Activated T-helper 2 cell treated with anti-CD3 and anti-CD28 coated beads, Interferon-gamma antibody, Interleukin-2, Interleukin-4, amounts not matched to agents 10 μg/mL and 5 μg/mL and 100 μg/mL, durations not matched to agents 14 hours and 24 hours and 36 hours (primary cell): ENCODE results near the gene ERBB3. TPM values are rescaled to one million over a fixed set of nuclear protein-coding genes. Genes with fewer than 3 reads are reported as not detected.

ENCODE experiments used
- DNase-seq: peaks from one replicate; pipeline ENCODE4 v3.0.0; 2021; ENCODE audit warnings: low spot score
- H3K27ac Mint-ChIP-seq: one replicate; pipeline ENCODE4 v1.8.0; 2021; ENCODE audit warnings: mixed read lengths
- H3K27me3 Mint-ChIP-seq: one replicate; pipeline ENCODE4 v1.8.0; 2021; ENCODE audit warnings: low read depth, mixed read lengths
- H3K36me3 Mint-ChIP-seq: one replicate; pipeline ENCODE4 v1.8.0; 2021; ENCODE audit warnings: low read depth, mixed read lengths
- H3K4me1 Mint-ChIP-seq: one replicate; pipeline ENCODE4 v1.8.0; 2021; ENCODE audit warnings: low read depth, mixed read lengths
- H3K4me3 Mint-ChIP-seq: one replicate; pipeline ENCODE4 v1.8.0; 2021; ENCODE audit warnings: low read depth, mild to moderate bottlenecking, moderate library complexity, mixed read lengths
- H3K9me3 Mint-ChIP-seq: one replicate; pipeline ENCODE4 v1.8.0; 2021; ENCODE audit warnings: mixed read lengths
- intact Hi-C: fragments of 100-400 bp; cut with micrococcal nuclease; formaldehyde crosslinking; loops from one replicate; pipeline ENCODE4 v1.15.1; 2023
- total RNA-seq: library from RNA; stranded (reverse); gene quantifications from 2 replicates; pipeline ENCODE4 v1.2.3, GENCODE V29; 2022

ERBB3 gene
- total RNA-seq, 1 donor from 2014 or later: 0.71 TPM

DNA sequence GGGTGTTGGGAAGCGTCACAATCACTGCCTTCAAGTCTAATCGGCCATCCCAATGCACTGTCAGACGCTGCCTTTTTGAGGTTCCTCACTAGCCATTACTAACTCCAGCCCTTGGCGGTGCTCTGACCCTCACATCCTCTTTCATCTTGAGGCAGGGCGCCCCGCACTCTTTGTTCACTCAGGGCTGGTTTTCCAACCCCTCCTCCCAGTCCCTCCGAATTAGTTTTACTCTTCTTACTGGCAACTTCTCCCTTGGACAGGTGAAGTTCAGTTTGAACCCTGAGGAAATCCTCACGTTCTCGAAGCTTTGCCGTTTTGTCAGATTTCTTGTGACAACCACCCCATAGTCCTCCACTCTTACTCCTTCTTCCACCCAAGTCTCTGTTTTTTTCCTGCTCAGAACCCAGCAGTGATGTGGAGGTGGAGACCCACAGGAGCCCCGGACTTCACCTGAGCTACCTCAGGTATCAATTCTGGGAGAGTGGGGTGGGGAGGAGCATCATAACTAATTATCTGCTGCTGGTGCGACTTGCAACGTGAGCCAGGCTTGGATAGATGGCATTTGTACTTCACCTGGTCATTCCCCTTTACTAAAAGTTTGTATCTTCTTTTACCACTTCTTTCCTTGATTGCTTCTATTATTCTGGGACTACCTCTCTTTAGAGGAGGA is 38.9 kb downstream of the ERBB3 start:
- H3K36me3 Mint-ChIP-seq: peaks cover 53% of the 10 kb centered on the region

GRCh38 chr12:56119361-56119796 is 39.4 kb downstream of the ERBB3 start:
- Mint-ChIP-seq H3K27me3 (no peaks in the 10 kb centered on the region), H3K9me3 (no peaks in the 10 kb centered on the region), H3K36me3 (peaks cover 52% of the 10 kb centered on the region), H3K4me3 (peak overlapping the region; percentile 99), H3K4me1 (peaks cover 28% of the 10 kb centered on the region), H3K27ac (peak overlapping the region; percentile 99)
- peak; percentile 50 for DNase-seq
- intact Hi-C loops: loop anchor here (1.0 to 5.0 kb wide), 9 partner anchors 39 to 513 kb away; partner anchors contain the start of genes ANKRD52, BAZ2A, CNPY2 and MYL6

More for the DNA sequence above, 38.9 kb downstream of the ERBB3 start:
- DNase-seq: no peak
- intact Hi-C loops: loop anchor here (1.0 to 5.0 kb wide), 13 partner anchors 7 to 513 kb away; partner anchors contain the start of genes ANKRD52, BAZ2A, CNPY2 and MYL6
- no peaks in the 10 kb centered on the region for H3K9me3 Mint-ChIP-seq
- H3K27ac Mint-ChIP-seq: peak overlapping the region; percentile 99
- peaks cover 26% of the 10 kb centered on the region for H3K4me1 Mint-ChIP-seq
- no peaks in the 10 kb centered on the region for H3K27me3 Mint-ChIP-seq
- H3K4me3 Mint-ChIP-seq: peak overlapping the region; percentile 99

DNA sequence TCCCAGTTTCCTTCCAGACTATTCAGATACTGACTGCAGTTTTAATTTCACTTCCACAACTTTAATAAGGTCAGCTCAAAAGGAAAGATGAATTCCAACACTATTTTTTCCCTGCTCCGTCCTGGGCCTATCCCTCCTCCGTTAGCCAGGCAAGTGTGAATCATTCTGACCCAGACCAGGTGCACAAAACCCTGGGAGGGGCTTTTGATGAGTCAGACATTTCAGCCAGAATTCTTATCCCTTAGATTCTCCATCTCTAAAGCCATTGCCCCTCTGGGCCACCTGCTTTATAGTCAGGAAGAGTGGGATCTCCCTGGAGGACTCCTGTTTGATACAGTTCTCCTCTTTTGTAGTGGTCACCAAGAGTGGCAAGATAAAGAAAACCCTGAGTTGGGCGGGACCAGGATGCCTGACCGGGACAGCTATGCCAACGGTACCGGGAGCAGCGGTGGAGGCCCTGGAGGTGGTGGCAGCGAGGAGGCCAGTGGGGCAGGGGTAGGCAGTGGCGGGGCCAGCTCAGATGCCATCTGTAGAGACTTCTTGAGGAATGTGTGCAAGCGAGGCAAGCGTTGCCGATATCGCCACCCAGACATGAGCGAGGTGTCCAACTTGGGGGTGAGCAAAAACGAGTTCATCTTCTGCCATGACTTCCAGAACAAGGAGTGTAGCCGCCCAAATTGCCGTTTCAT is 40.3 kb downstream of the ERBB3 start:
- no peaks in the 10 kb centered on the region for H3K9me3 Mint-ChIP-seq
- no peaks in the 10 kb centered on the region for H3K27me3 Mint-ChIP-seq
- DNase-seq: no peak
- peaks cover 28% of the 10 kb centered on the region for H3K4me1 Mint-ChIP-seq
- H3K27ac Mint-ChIP-seq: no peak overlapping the region
- intact Hi-C loops: no loop called here
- peaks cover 51% of the 10 kb centered on the region for H3K36me3 Mint-ChIP-seq
- no peak overlapping the region for H3K4me3 Mint-ChIP-seq

DNA sequence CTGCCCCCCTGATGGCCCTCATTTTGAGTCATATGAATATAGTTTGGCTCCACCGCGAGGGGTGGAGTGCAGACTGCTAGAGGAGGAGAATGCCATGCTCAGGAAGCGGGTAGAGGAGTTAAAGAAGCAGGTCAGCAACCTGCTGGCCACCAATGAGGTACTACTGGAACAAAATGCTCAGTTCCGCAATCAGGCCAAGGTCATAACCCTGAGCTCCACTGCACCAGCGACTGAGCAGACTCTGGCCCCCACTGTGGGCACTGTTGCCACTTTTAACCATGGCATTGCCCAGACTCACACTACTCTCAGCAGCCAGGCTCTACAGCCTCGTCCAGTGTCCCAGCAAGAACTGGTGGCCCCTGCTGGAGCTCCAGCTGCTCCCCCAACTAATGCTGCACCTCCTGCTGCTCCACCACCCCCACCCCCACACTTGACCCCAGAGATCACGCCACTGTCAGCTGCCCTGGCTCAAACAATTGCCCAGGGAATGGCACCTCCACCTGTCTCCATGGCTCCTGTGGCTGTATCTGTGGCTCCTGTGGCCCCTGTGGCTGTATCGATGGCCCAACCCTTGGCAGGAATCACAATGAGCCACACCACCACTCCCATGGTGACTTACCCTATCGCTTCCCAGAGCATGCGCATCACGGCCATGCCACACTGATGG is 41.4 kb downstream of the ERBB3 start:
- Mint-ChIP-seq H3K27me3 (no peaks in the 10 kb centered on the region), H3K4me3 (no peak overlapping the region), H3K36me3 (peaks cover 49% of the 10 kb centered on the region), H3K9me3 (no peaks in the 10 kb centered on the region), H3K4me1 (peaks cover 33% of the 10 kb centered on the region), H3K27ac (no peak overlapping the region)
- DNase-seq: no peak
- intact Hi-C loops: no loop called here

DNA sequence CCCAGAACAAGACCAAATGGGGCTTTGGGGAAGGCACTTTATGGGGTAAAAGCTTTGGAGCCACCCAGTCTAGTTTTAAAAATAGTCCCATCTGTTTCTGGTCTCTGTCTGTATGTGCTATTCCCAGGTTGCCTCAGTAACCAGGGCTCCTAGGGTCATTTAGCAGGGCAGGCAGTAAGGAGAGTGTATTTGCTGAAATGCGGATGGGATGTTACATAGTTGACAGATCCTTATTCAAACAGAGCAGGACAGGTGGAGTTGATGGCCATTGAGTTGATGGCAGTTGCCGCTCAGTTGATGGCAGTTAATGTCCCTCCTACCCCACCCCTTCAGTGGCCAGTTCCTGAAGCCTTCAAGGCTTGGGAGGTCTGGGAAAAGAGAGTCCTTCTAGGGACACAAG is 42.7 kb downstream of the ERBB3 start:
- Mint-ChIP-seq H3K4me1 (peaks cover 46% of the 10 kb centered on the region), H3K4me3 (no peak overlapping the region)
- intact Hi-C loops: no loop called here

GRCh38 chr12:56124133-56124532 is 44.2 kb downstream of the ERBB3 start:
- no peaks in the 10 kb centered on the region for H3K9me3 Mint-ChIP-seq
- H3K4me1 Mint-ChIP-seq: peaks cover 40% of the 10 kb centered on the region
- H3K27me3 Mint-ChIP-seq: no peaks in the 10 kb centered on the region
- DNase-seq: no peak
- H3K4me3 Mint-ChIP-seq: no peak overlapping the region
- intact Hi-C loops: no loop called here
- peak overlapping the region; percentile 54 for H3K27ac Mint-ChIP-seq
- peaks cover 33% of the 10 kb centered on the region for H3K36me3 Mint-ChIP-seq

More for the DNA sequence above, 42.7 kb downstream of the ERBB3 start:
- DNase-seq: no peak
- no peaks in the 10 kb centered on the region for H3K9me3 Mint-ChIP-seq
- H3K27me3 Mint-ChIP-seq: no peaks in the 10 kb centered on the region
- peaks cover 36% of the 10 kb centered on the region for H3K36me3 Mint-ChIP-seq
- H3K27ac Mint-ChIP-seq: no peak overlapping the region

DNA sequence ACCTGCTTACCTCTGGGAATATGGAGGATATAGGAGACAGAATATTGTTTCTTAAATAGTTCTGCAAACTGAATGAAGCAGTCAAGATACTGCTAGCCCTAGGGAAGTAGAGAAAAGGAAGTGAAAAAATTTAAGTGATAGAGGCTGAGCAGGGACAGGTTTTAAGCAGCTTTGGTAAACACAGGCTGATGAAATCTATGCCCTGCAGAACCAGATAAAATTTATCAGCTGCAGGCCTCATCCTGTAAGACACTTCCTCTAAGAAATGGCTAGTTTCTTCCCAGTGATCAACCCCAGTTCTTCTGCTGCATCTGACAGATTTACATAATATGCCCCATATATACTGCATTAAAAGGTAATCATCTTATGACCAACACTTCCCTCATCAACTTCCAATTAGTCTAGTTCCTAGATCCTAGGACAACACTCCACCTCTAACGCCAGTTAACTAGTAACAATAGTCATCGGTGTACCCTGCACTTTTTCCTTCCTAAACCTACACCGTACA is 46.8 kb downstream of the ERBB3 start:
- Mint-ChIP-seq H3K4me3 (peak overlapping the region; percentile 98), H3K9me3 (no peaks in the 10 kb centered on the region), H3K36me3 (peaks cover 41% of the 10 kb centered on the region), H3K4me1 (peaks cover 46% of the 10 kb centered on the region), H3K27me3 (no peaks in the 10 kb centered on the region), H3K27ac (peak overlapping the region; percentile 91)
- intact Hi-C loops: loop anchor here (1.0 to 5.0 kb wide), 6 partner anchors 8 to 511 kb away; partner anchors contain the start of genes MYL6, MYL6B, PA2G4 and SMARCC2
- DNase-seq: no peak

DNA sequence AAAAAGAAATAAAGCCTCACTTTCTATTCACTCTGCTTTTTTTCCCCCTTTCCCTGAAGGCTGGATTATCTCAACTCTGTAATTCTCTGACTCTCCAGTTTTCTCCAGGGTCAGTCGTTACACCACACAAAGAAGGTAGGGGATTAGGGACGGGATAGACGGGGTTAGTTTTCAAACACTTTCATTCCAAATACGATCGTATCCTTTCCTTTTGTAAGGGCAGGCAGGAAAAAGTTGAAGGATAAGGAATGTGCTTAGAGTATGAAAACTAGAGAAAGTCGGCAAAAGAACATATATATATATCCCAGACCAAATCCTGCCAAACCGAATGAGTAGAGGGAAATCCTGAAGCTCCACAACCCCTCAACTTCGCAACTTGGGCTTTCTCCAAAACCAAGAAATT is 47.5 kb downstream of the ERBB3 start:
- peaks cover 41% of the 10 kb centered on the region for H3K36me3 Mint-ChIP-seq

GRCh38 chr12:56127888-56128669 is 48.1 kb downstream of the ERBB3 start, which contains the start of gene ESYT1:
Gene ESYT1 (plus strand): TSS chr12:56128267. CDS start chr12:56128320, 53 bp downstream.
- Mint-ChIP-seq H3K9me3 (no peaks in the 10 kb centered on the region), H3K4me1 (peaks cover 52% of the 10 kb centered on the region), H3K27ac (peak within 1 kb of the TSS; percentile 91), H3K27me3 (no peaks in the 10 kb centered on the region), H3K36me3 (peaks cover 42% of the 10 kb centered on the region), H3K4me3 (peak within 1 kb of the TSS; percentile 98)
- DNase-seq: peak; percentile 99
- intact Hi-C loops: loop anchor here (1.0 to 5.0 kb wide), 3 partner anchors 24 to 509 kb away; partner anchors contain the start of genes PA2G4 and SMARCC2

More for the DNA sequence above, 47.5 kb downstream of the ERBB3 start:
- Mint-ChIP-seq H3K27ac (peak overlapping the region; percentile 91), H3K27me3 (no peaks in the 10 kb centered on the region), H3K9me3 (no peaks in the 10 kb centered on the region), H3K4me3 (peak overlapping the region; percentile 98), H3K4me1 (peaks cover 51% of the 10 kb centered on the region)
- DNase-seq: no peak
- intact Hi-C loops: loop anchor here (1.0 to 5.0 kb wide), 3 partner anchors 23 to 510 kb away; partner anchors contain the start of genes PA2G4 and SMARCC2

GRCh38 chr12:56128670-56129205 is 48.8 kb downstream of the ERBB3 start:
- Mint-ChIP-seq H3K4me3 (peak overlapping the region; percentile 98), H3K9me3 (no peaks in the 10 kb centered on the region), H3K4me1 (peaks cover 54% of the 10 kb centered on the region), H3K27ac (peak overlapping the region; percentile 91), H3K27me3 (no peaks in the 10 kb centered on the region), H3K36me3 (peaks cover 47% of the 10 kb centered on the region)
- DNase-seq: no peak
- intact Hi-C loops: loop anchor here (5.0 kb wide), 1 partner anchor 509 kb away; no protein-coding TSS in a partner anchor

GRCh38 chr12:56129206-56129941 is 49.4 kb downstream of the ERBB3 start:
- Mint-ChIP-seq H3K27ac (peak overlapping the region; percentile 91), H3K36me3 (peaks cover 47% of the 10 kb centered on the region), H3K4me1 (peaks cover 50% of the 10 kb centered on the region), H3K27me3 (no peaks in the 10 kb centered on the region), H3K9me3 (no peaks in the 10 kb centered on the region), H3K4me3 (peak overlapping the region; percentile 98)
- intact Hi-C loops: loop anchor here (5.0 kb wide), 1 partner anchor 508 kb away; no protein-coding TSS in a partner anchor
- peak; percentile 78 for DNase-seq
